Activated CD8-positive, alpha-beta T cell treated with anti-CD3 and anti-CD28 coated beads for 36 hours (primary cell): ENCODE data around the gene PEAR1. TPM values are rescaled to one million over a fixed set of nuclear protein-coding genes. Genes with fewer than 3 reads are reported as not detected.

Source experiments
- ATAC-seq: fragments of 200-7000 bp; cut with Tn5 transposase; one replicate; pipeline ENCODE4 v1.10.0; 2021; ENCODE audit warnings: mild to moderate bottlenecking, moderate library complexity
- CTCF ChIA-PET: fragments of 350-600 bp; sonication (Branson Sonifier 250); formaldehyde crosslinking; loops from one replicate; lab custom pipeline; 2021; ENCODE audit warnings: antibody characterized with exemption; lab: Charles Lee
- POLR2A ChIA-PET: fragments of 350-600 bp; sonication (Branson Sonifier 250); formaldehyde crosslinking; loops from one replicate; lab custom pipeline; 2021; ENCODE audit warnings: antibody characterized with exemption; lab: Charles Lee
- DNase-seq: peaks from one replicate; pipeline ENCODE4 v3.0.0-alpha.2; 2020
- H3K27ac Mint-ChIP-seq: one replicate; pipeline ENCODE4 v1.8.0; 2021; ENCODE audit warnings: mild to moderate bottlenecking, mixed read lengths
- H3K27me3 Mint-ChIP-seq: one replicate; pipeline ENCODE4 v1.8.0; 2021; ENCODE audit warnings: mixed read lengths
- H3K36me3 Mint-ChIP-seq: one replicate; pipeline ENCODE4 v1.8.0; 2021; ENCODE audit warnings: low read depth, mixed read lengths
- H3K4me1 Mint-ChIP-seq: one replicate; pipeline ENCODE4 v1.8.0; 2021; ENCODE audit warnings: low read depth, mixed read lengths
- H3K4me3 Mint-ChIP-seq: one replicate; pipeline ENCODE4 v1.8.0; 2021; ENCODE audit warnings: mild to moderate bottlenecking, moderate library complexity, mixed read lengths
- H3K9me3 Mint-ChIP-seq: one replicate; pipeline ENCODE4 v1.8.0; 2021; ENCODE audit warnings: mixed read lengths
- CTCF ChIP-seq: fragments of 200-600 bp; IDR thresholded peaks from one replicate; pipeline ENCODE4 v1.8.0; 2022; ENCODE audit warnings: antibody characterized with exemption, mild to moderate bottlenecking
- intact Hi-C: fragments of 100-400 bp; cut with micrococcal nuclease; formaldehyde crosslinking; loops from one replicate; pipeline ENCODE4 v1.10.0; 2022
- total RNA-seq, 2 experiments: library from RNA; stranded (reverse); gene quantifications; one replicate each; pipeline ENCODE4 v1.2.3, GENCODE V29; 2021

PEAR1 gene
- total RNA-seq, 2 experiments from 2014 or later = 0.07 TPM; not detected in 1

GRCh38 chr1:156874142-156874541 lies 19.4 kb upstream of the PEAR1 start:
- no peak overlapping the region for H3K27ac Mint-ChIP-seq
- CTCF ChIA-PET = interaction anchor here (0.7 to 10.4 kb wide), 7 partner anchors 10 to 185 kb away, joined by 3 to 83 read pairs (median 4); partner anchors contain the start of genes NTRK1 and PEAR1
- no peak for TF ChIP-seq CTCF
- peaks cover 5% of the 10 kb centered on the region for H3K4me1 Mint-ChIP-seq
- H3K4me3 Mint-ChIP-seq = no peak overlapping the region
- H3K36me3 Mint-ChIP-seq = no peaks in the 10 kb centered on the region
- no peaks in the 10 kb centered on the region for H3K9me3 Mint-ChIP-seq
- ATAC-seq = no peak
- peaks cover 5% of the 10 kb centered on the region for H3K27me3 Mint-ChIP-seq
- POLR2A ChIA-PET = interaction anchor here (1.4 kb wide), 1 partner anchor 10 kb away, joined by 3 read pairs; no protein-coding TSS in a partner anchor
- intact Hi-C loops = no loop called here
- no peak for DNase-seq

GRCh38 chr1:156874572-156875340 lies 18.8 kb upstream of the PEAR1 start:
- H3K27me3 Mint-ChIP-seq = peaks cover 5% of the 10 kb centered on the region
- CTCF ChIA-PET = interaction anchor here (0.7 to 10.4 kb wide), 7 partner anchors 9 to 185 kb away, joined by 3 to 83 read pairs (median 4); partner anchors contain the start of gene PEAR1
- no peaks in the 10 kb centered on the region for H3K9me3 Mint-ChIP-seq
- ATAC-seq = no peak
- H3K36me3 Mint-ChIP-seq = no peaks in the 10 kb centered on the region
- intact Hi-C loops = no loop called here
- POLR2A ChIA-PET = interaction anchor here (1.4 kb wide), 1 partner anchor 10 kb away, joined by 3 read pairs; no protein-coding TSS in a partner anchor
- H3K4me3 Mint-ChIP-seq = no peak overlapping the region
- H3K4me1 Mint-ChIP-seq = peaks cover 5% of the 10 kb centered on the region
- DNase-seq = no peak
- no peak for TF ChIP-seq CTCF
- no peak overlapping the region for H3K27ac Mint-ChIP-seq

GRCh38 chr1:156875341-156875615 lies 18.2 kb upstream of the PEAR1 start:
- H3K27me3 Mint-ChIP-seq = peaks cover 5% of the 10 kb centered on the region
- no peak overlapping the region for H3K4me3 Mint-ChIP-seq
- H3K4me1 Mint-ChIP-seq = peaks cover 5% of the 10 kb centered on the region
- DNase-seq (no peak), ATAC-seq (no peak)
- intact Hi-C loops = no loop called here
- no peaks in the 10 kb centered on the region for H3K36me3 Mint-ChIP-seq
- CTCF ChIA-PET = interaction anchor here (1.2 to 10.4 kb wide), 5 partner anchors 9 to 61 kb away, joined by 3 to 83 read pairs (median 6); partner anchors contain the start of gene PEAR1
- H3K9me3 Mint-ChIP-seq = no peaks in the 10 kb centered on the region
- TF ChIP-seq CTCF = no peak
- no peak overlapping the region for H3K27ac Mint-ChIP-seq
- POLR2A ChIA-PET = no interaction called here

- intact Hi-C loops = no loop called here
- ATAC-seq (no peak), DNase-seq (no peak)
- H3K9me3 Mint-ChIP-seq = no peaks in the 10 kb centered on the region
- H3K4me3 Mint-ChIP-seq = no peak overlapping the region
- H3K27ac Mint-ChIP-seq = no peak overlapping the region
- H3K27me3 Mint-ChIP-seq = peaks cover 5% of the 10 kb centered on the region
- POLR2A ChIA-PET = no interaction called here
- H3K4me1 Mint-ChIP-seq = no peaks in the 10 kb centered on the region
- CTCF ChIA-PET = interaction anchor here (1.3 to 10.4 kb wide), 2 partner anchors 15 to 38 kb away, joined by 3 to 83 read pairs; partner anchors contain the start of gene PEAR1
- H3K36me3 Mint-ChIP-seq = no peaks in the 10 kb centered on the region
- no peak for TF ChIP-seq CTCF
Measured at GRCh38 chr1:156876281-156876680, 17.2 kb upstream of the PEAR1 start.
